NCI-H2029 (cell line): Measurements from ENCODE around the gene ADH1B.
"Not testable (repeated sequence)": the region's sequence is repeated elsewhere in the genome, so short reads cannot be mapped to it uniquely, and the experiment has no call there.

ENCODE experiments used
- DNase-seq: peaks from one replicate; lab custom pipeline; 2025; lab: John Stamatoyannopoulos, UW

ADH1B gene

DNA sequence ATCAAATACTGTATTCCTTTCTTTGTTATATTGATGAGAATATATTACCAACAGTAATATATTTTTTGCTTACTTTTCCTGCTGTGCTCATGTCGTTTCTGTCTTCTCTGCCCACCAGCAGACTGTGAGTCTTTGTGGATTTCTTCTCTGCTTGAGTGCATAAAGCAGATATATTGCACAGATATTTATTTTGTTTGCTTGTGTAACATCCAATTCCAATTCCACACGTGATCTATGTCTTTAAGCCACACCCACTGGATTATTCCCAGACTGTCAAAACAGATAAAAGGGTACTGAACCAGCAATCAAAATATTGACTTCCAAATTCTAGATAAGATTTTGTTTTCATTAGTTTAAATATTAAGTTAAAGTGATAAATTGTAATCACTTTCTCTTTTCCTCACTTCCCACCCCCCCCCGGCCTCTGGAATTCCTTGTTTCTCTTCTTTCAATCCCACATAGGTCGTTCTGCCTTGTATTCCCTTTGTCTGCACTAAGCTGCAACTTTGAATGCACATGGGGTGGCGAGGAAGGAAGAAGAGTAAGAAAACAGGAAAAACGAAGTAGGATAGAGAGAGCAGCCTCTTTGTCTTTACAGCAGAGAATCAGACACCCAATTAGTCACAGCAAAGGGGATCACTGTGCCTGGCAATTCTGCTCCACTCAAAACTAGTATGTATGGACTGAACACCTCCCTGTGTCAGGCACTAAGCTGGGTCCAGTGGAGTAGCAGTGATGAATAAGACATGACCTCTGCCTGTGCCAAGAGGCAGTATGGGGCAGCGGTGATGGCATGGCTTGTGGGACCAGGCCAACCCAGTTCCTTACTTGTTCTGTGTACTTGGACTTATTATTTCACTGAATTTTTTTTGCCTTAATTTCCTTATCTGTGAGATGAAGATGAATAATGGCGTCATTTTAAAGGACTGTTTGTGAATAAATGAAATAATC, at the start of gene ADH1B:
ADH1B (minus strand) TSS at position 161 of the 951 bp plus-strand sequence; CDS start at position 91, 70 bp downstream.
- DNase-seq, result no peak

DNA sequence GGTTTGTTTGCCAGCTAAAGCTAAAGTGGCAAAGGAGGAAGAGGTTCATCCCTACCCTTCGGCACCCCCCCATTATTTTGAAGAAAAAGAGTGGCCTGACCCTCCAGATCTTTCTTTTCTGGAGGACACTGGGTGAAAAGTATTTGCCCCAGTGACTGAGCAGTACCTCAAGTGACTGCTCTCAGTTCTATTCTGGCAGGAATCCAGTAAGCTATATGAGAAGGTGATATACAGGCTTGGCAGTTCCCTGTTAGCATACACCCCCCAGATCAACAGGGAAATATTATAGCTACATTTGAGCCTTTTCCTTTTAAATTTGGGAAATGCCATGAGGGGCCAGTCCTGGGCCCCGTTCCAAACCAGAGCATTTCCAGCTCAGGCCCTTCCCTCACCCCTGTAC, 46.6 kb upstream of the ADH1B start:
- not testable (repeated sequence) for DNase-seq

GRCh38 chr4:99366491-99366890, 45.3 kb upstream of the ADH1B start:
- DNase-seq, result no peak

- DNase-seq, result no peak
Observed at GRCh38 chr4:99362768-99363167, 41.6 kb upstream of the ADH1B start.

GRCh38 chr4:99361899-99362275, 40.7 kb upstream of the ADH1B start:
- no peak for DNase-seq

- DNase-seq, result no peak
Observed at GRCh38 chr4:99361268-99361898, 40.2 kb upstream of the ADH1B start.

DNA sequence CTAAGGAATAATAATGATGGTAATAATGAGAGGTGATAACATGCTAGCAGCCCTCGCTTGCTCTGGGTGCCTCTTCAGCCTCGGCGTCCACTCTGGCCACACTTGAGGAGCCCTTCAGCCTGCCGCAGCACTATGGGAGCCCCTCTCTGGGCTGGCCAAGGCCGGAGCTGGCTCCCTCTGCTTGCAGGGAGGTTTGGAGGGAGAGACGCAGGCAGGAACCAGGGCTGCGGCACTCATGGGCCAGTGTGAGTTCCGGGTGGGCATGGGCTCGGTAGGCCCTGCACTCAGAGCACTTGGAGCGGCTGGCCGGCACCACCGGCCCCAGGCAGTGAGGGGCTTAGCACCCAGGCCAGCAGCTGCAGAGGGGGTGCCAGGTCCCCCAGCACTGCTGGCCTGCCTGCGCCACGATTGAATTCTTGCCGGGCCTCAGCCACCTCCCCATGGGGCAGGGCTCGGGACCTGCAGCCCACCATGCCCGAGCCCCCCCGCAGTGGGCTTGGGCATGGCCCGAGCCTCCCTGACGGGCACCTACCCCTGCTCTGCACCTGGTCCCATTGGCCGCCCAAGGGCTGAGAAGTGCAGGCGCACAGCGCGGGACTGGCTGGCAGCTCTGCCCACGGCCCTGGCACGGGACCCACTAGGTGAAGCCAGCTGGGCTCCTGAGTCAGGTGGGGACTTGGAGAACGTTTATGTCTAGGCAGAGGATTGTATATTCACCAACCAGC, 38.4 kb upstream of the ADH1B start:
- DNase-seq, result no peak

DNA sequence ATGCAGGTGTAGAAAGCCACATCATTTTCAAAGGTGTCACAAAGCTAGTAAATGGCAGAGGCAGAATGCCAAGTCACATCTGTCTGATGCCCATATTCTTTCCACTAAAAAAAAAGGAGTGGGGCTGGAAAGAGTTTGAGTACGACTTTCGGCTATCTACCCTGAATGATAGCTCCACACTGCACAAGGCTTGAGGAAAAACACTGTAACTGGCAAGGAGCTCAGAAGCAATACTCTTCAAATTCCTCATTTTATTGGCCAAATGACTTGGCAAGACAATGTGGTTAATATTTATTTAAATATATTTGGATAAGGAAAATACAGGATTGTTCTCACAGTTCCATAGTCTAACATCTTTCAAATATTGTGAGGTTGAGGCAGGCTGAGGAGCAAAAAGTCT, 36.7 kb upstream of the ADH1B start:
- no peak for DNase-seq

- no peak for DNase-seq
Observed at GRCh38 chr4:99356992-99357391, 35.8 kb upstream of the ADH1B start.

DNA sequence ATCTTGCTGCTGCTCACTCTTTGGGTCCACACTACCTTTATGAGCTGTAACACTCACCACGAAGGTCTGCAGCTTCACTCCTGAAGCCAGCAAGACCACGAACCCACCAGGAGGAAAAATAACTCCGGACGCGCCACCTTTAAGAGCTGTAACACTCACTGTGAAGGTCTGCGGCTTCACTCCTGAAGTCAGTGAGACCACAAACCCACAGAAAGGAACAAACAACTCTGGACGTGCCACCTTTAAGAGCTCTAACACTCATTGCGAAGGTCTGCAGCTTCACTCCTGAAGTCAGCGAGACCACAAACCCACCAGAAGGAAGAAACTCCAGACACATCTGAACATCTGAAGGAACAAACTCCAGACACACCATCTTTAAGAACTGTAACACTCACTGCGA, 34.9 kb upstream of the ADH1B start:
- DNase-seq, result not testable (repeated sequence)

DNA sequence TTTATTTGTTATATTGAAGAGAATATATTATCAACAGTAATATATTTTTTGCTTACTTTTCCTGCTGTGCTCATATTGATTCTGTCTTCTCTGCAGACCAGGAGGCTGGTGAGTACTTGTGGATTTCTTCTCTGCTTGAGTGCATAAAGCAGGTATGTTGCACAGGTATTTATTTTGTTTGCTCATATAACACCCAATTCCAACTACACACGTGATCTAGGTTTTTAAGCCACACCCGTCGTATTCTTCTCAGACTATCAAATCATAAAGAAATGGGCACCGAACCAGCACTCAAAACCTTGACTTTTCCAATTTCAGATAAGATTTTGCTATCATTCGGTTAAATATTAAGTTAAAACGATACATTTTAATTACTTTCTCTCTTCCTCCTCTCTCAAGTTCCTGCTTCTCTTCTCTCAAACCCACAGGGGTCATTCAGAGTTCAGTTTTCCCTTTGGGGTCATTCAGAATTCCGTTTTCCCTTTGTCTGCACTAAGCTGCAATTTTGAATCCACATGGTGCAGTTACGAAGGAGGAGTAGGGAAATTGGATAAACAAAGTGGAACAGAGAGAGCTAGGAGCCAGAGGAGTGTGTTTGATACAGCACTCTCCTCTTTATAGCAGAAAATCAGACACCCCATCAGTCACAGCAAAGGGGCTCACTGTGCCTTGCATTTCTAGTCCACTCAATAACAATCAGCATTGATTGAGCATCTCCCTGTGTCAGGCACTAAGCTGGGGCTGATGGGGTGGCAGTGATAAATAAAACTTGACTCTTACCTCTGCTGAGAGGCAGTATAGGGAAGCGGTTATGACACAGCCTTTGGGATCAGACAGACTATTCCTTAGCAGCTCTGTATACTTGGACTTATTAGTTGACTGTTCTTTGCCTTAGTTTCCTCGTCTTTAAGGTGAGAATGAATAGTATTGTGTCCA, 31.7 kb upstream of the ADH1B start, which contains the start of gene ADH1C:
ADH1C (minus strand) TSS at position 145 of the 936 bp plus-strand sequence; CDS start at position 74, 71 bp downstream.
- DNase-seq, result no peak

DNA sequence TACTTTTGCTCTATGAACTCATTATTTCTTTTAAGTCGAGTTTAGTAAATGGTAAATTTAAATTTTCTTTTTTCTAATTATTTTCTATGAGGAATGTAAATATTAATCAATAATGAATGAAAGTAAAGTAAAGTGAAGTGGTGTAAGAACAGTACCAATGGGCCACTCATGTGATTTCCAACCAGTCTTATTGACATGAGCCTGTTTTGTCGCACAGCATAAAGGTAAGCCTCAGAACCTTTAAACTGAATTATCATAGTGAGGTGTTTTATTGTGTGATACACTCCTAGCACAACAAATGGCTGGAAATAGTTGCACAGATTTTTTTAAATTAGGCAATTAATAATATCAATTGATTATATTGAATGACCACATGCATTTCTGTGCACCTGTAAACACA, 30.3 kb upstream of the ADH1B start:
- DNase-seq, result no peak

DNA sequence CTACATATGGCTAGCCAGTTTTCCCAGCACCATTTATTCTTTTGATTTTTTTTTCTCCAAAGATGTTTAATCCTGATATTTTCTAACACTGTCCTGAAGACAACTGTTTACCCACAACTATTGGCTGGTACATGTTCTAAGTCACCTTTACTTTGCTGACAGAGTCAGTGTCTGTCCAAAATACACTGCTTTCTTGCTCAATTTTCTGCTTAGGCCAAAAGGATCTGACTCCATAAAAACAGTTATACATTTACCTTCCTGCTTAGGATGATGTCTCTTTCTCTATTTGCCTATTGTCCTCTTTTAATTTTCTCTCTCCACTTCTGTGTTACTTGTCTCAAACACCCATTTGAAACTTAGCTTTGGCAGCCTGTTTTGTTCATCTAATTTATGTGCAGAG, 28.1 kb upstream of the ADH1B start:
- DNase-seq, result no peak

- DNase-seq, result not testable (repeated sequence)
Observed at GRCh38 chr4:99342624-99343023, 21.4 kb upstream of the ADH1B start.

- no peak for DNase-seq
Observed at GRCh38 chr4:99341426-99341825, 20.2 kb upstream of the ADH1B start.

GRCh38 chr4:99339172-99339571, 18.0 kb upstream of the ADH1B start:
- no peak for DNase-seq

DNA sequence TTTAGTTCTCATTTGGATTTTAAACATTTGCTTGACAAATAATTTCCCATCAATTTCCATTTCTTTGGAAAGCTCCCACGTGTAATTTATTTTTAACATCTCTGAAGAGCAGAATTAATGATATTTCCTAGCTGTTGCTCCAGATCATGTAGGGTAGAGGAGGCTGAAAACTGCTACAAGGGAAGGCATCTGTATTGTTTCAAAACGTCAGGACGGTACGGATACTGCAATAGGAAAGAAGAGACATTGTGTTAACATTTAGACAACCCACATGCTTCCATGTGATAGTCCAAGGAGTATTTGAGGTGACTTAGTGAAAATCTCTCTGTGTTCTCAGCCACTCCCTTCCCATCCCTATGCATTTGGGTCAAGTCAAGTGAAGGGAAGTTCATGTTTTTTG, 15.4 kb upstream of the ADH1B start:
- no peak for DNase-seq

DNA sequence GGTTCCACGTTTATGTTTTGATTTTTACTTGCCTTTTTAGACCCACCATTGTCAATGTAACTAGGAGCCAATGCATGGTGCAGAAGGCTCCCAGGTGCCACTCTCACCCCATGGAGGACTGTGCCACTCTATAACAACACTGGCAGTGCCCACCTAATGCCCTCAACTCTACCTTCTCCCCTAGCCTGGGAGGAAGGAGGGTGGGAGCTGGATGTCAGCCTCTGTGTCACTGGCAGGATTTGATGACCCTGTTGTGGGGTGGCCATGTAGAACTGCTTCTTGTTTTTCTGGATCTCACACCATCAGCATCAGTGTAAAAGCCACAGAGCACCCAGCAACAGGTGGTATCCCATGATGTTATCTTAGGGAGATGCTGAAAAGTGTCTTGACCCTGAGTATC, 13.7 kb upstream of the ADH1B start:
- no peak for DNase-seq

GRCh38 chr4:99330648-99331047, 9.4 kb upstream of the ADH1B start:
- no peak for DNase-seq

DNA sequence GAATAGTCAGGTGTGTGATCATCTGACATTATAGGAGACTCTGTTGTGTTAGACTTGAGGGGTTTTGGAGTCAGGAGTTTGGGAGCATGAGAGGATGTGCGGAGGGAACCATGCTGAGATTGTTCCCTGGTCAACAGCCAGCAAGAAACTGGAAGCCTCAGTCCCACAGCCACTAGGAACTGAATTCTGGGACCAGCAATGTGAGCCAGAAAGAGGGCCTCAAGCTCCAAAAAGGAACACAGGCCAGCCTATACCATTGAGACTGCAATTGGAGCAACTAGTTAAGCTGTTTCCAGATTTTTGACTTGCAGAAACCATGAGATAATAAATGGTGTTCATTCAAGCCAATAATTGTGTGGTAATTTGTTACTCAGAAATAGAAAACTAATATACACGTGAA, 8.7 kb upstream of the ADH1B start:
- no peak for DNase-seq

GRCh38 chr4:99324979-99325378, 3.8 kb upstream of the ADH1B start:
- DNase-seq, result no peak
